Posterior vena cava (tissue), 2 donors: ENCODE measurements around the gene MMP3. TPM values are rescaled to one million over a fixed set of nuclear protein-coding genes. Genes with fewer than 3 reads are reported as not detected.
"Not testable (repeated sequence)": the region's sequence is repeated elsewhere in the genome, so short reads cannot be mapped to it uniquely, and the experiment has no call there.

ENCODE experiments used
- DNase-seq: peaks from one replicate; pipeline ENCODE4 v3.0.0-alpha.2; 2020; ENCODE audit warnings: low spot score
- intact Hi-C, 2 donors: fragments of 100-400 bp; cut with DNase I; formaldehyde crosslinking; loops; one replicate each; pipeline versions ENCODE4 v1.14.1 to v1.14.2; 2022 to 2023
- long read RNA-seq, 2 donors: library from polyadenylated mRNA; unstranded; transcript quantifications; one replicate each; pipeline ENCODE4 v2.0.0, GENCODE V29; 2020 to 2021
- total RNA-seq, 2 donors: library from RNA; stranded (reverse); fragmentation: NEBNext Ultra II Directional; extraction: Animal tissue kit (Norgen Biotek cat#: 25700); gene quantifications; one replicate each; pipeline ENCODE4 v1.2.1, GENCODE V29; 2021
- donor health status: DM: yes; HTN: yes; CAD: no.
- donor health status: DM: yes; HTN: yes; CAD: no.

MMP3 gene
- total RNA-seq, result under 1 TPM; 0.14 to 0.60 TPM
- long read RNA-seq, donor 1, result 0 reads
- long read RNA-seq, donor 2, result 0 reads

DNA sequence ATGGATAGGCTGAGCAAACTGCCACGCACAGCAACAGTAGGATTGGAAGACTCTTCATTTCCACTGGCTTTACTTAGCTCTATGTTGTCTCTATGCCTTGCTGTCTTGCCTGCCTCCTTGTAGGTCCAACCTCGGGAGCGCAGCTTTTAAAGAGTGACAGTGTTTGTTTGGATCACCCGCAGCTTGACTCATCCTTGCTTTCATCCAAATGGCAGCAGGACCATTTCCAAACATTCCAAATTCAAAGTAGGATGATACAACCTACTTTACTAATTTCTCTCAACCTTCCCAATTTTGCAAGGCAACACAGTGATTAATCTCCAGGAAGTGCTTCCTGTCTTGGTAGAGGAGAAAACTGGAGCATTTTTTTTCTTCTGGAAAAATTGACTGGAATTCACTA is at the start of gene MMP3:
Gene MMP3 (minus strand): TSS at position 121 of the 400 bp plus-strand sequence. CDS start 63 bp downstream, at position 58.
- intact Hi-C loops, result no loop called here
- DNase-seq, result no peak

DNA sequence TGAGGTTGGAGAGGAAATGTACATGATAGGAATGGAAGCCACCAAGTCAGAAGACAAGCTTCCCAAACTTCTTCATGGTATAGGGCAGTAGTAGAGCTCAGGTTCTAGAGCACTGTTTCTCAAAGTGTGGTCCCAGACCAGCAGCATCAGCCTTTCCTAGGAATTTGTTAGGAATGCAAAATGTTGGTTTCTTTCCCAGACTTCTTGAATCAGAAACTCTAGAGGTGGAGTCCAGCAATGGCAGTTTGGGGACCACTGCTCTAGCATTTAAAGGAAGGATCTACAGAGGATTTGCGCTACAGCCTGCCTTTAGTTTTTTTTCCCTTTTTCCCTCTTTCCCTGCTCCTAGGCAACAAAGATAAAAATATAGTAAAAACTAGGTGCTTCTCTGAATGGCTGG is 48.3 kb upstream of the MMP3 start:
- no peak for DNase-seq
- intact Hi-C loops, result no loop called here

- intact Hi-C loops, result no loop called here
Measured at GRCh38 chr11:102886999-102887398, 43.6 kb upstream of the MMP3 start.

DNA sequence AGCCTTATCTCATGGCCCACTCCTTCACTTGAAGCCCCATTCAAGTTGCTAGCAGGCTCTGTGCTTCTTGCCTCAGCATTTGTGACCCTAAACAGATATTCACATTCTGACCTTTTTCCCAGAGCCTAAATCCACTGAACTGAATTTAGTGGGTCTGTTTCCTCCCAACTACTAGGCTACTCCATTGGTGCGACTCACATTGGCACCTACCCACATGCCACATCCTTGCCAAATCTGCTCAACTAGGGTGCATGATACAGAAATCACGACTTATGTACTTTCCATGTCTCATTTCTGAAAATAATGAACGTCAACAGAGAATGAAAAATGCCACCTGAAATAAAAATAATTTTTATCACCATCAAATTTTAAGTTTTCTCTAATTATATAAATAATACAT is 39.7 kb upstream of the MMP3 start:
- DNase-seq, result no peak
- intact Hi-C loops, result no loop called here

More at GRCh38 chr11:102886999-102887398, 43.6 kb upstream of the MMP3 start:
- no peak for DNase-seq

- no peak for DNase-seq
- intact Hi-C loops, result no loop called here
Measured at GRCh38 chr11:102882389-102883024, 39.1 kb upstream of the MMP3 start.

- no peak for DNase-seq
- intact Hi-C loops, result no loop called here
Measured at GRCh38 chr11:102879801-102880200, 36.4 kb upstream of the MMP3 start.

GRCh38 chr11:102878595-102878994 is 35.2 kb upstream of the MMP3 start:
- DNase-seq, result no peak
- intact Hi-C loops, result no loop called here

DNA sequence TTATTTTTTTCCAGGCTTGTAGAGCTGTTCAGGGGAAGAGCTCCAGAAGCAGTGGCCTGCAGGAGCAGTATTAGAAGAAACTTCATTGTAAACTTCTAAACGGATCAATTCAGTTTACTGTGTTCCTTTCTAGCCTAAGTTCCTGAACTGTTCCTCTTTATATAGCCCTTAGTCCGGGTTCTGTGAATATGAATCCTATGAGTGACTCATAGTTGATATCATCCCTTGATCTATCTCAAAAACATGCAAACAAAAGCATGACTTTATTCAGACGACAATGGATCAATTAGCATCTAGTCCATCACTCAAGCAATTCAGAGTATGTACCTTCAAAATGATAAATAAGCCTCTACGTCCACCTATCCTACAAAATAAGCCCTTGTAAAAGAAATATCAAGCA is 31.4 kb upstream of the MMP3 start, which contains the start of gene MMP12:
Gene MMP12 (minus strand): TSS at position 131 of the 400 bp plus-strand sequence. CDS start 45 bp downstream, at position 86.
- intact Hi-C loops, result no loop called here
- DNase-seq, result no peak

DNA sequence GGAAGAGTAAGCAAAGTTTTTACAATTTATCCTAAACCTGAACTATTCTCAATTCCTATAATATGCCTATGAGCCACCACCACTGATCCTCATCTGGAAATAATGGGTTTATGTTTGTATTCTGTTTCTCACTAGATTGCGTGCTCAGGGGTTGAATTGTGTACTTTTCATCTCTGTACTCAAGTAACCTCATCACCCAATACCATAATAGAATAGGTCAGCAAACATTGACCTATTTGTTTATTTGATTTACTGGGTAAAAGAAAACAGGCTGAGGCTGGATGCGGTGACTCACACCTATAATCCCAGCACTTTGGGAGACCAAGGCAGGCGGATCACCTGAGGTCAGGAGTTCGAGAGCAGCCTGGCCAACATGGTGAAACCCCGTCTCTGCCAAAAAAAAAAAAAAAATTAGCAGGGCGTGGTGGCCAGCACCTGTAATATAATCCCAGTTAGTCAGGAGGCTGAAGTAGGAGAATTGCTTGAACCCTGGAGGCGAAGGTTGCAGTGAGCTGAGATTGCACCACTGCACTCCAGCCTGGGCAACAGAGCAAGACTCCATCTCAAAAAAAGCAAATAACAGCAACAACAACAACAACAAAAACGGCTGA is 26.1 kb upstream of the MMP3 start:
- DNase-seq, intact Hi-C loops: not testable (repeated sequence)

GRCh38 chr11:102868339-102868738 is 24.9 kb upstream of the MMP3 start:
- intact Hi-C loops, result no loop called here
- DNase-seq, result no peak

DNA sequence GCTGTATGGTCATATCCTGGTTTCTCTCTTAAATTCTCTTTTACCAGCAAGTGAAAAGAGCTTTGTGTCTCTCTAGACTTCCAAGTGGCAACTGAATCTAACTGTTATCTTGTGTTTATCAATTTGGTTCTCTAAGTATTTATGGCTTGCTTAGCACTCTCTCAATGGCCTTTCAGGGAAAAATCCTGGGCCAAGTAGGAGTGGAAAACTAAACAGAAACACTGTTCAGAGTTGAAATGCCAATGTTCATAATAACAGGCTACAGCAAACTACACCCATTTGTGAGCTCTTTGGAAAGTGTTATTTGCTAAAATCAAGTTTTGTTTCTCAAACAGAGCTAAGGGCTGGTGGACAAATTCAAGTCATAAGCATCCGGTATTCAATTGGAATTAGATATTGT is 21.3 kb upstream of the MMP3 start:
- intact Hi-C loops, result no loop called here
- DNase-seq, result no peak

- no peak for DNase-seq
- intact Hi-C loops, result no loop called here
Measured at GRCh38 chr11:102853956-102854355, 10.5 kb upstream of the MMP3 start.

DNA sequence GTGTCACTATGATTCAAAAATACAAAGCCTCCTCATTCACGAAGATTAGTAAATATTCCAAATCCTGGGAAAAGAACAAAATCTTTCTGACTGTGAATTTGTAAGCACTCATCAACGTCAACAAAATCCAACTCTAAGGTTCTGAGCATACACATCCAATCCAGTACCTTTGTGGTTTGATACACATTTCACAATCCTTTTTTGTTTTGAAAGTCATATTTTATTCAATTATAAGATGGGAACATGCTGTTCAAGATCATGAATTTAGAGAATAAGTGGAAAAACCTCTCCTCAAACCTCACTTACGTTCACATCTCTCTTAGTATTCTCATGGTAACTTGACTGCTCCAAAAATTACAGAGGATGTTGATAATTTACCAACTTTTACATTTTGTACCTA is 9.6 kb upstream of the MMP3 start:
- intact Hi-C loops, result no loop called here
- DNase-seq, result no peak

- intact Hi-C loops, result no loop called here
- no peak for DNase-seq
Measured at GRCh38 chr11:102850973-102851745, 7.8 kb upstream of the MMP3 start.

DNA sequence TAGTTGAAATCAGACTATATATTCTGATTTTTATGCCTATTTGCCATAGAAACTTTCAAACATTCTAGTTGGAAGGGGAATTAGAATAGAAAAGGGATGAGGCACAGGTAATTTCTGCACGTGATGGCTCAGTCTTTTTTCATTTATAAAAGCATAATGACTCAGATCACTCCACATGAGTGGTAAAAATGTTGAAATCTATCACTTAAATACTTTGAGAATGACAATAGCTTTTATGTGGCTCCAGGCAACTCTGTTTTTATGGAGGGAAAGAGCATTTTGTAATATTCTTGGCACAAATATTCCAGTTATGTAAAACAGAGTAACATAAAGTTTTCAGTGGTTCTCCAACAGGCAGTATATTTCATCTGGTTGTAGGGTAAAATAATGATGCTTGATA is 5.9 kb upstream of the MMP3 start:
- intact Hi-C loops, result no loop called here
- DNase-seq, result no peak

- intact Hi-C loops, result no loop called here
- DNase-seq, result no peak
Measured at GRCh38 chr11:102846292-102846691, 2.9 kb upstream of the MMP3 start.

- intact Hi-C loops, result no loop called here
- DNase-seq, result no peak
Measured at GRCh38 chr11:102842930-102843329, 479 bp downstream of the MMP3 start.

GRCh38 chr11:102840018-102840417 is 3.4 kb downstream of the MMP3 start:
- DNase-seq, result no peak
- intact Hi-C loops, result no loop called here

DNA sequence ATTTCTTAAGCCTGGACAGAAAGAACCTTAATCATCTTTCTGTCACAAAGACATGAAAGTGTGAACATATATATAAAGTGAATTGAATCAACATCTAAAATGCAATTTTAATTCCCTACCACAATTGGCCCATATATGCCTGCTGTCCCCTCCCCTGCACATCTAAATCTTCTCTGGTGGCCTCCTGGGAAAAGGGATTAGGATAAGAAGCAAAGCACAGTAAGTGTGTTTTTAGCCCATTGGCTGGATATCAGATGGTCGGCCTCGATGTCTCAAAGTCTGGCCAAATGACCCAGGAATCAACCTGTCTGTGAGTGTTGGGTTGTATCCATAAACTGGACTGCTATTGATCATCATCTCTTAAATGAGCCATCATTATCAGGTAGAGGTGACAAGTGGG is 5.8 kb downstream of the MMP3 start:
- no peak for DNase-seq
- intact Hi-C loops, result no loop called here

GRCh38 chr11:102837156-102837555 is 6.3 kb downstream of the MMP3 start:
- intact Hi-C loops, result no loop called here
- no peak for DNase-seq
